Pancreas (tissue), 10 donors: ENCODE data around the gene LYST. TPM values are rescaled to one million over a fixed set of nuclear protein-coding genes. Genes with fewer than 3 reads are reported as not detected.

Experiments used
- ATAC-seq, 4 donors: fragments of 200-7000 bp; cut with Tn5 transposase; one replicate each; pipeline versions ENCODE4 v1.8.0 to v1.9.1; 2020; ENCODE audit warnings: mild to moderate bottlenecking in 4 of 4, moderate library complexity in 4 of 4
- DNase-seq, 6 donors: peaks; one replicate each; pipeline ENCODE4 v3.0.0-alpha.2; 2020
- FAIRE-seq: peaks from 2 replicates; lab custom pipeline; 2012; peaks lifted over from hg19 to GRCh38; lab: Jason Lieb, UNC
- H3K27ac ChIP-seq, 4 donors: fragments of 200-600 bp; sonication (generic); 1 replicate in 3 of 4; 2 replicates in 1 of 4; pipeline versions ENCODE4 v1.5.0 to v1.8.0; 2020
- H3K27me3 ChIP-seq, 4 donors: fragments of 200-600 bp; one replicate each; pipeline ENCODE4 v1.8.0; 2021
- H3K36me3 ChIP-seq, 3 donors: fragments of 200-600 bp; sonication (generic) in 1 of 3; one replicate each; pipeline versions ENCODE4 v1.5.0 to v1.8.0; 2020 to 2021
- H3K4me1 ChIP-seq, 3 donors: fragments of 200-600 bp; one replicate each; pipeline ENCODE4 v1.8.0; 2021
- H3K4me3 ChIP-seq, 4 donors: fragments of 200-600 bp; sonication (generic) in 2 of 4; one replicate each; pipeline versions ENCODE4 v1.5.0 to v1.8.0; 2020 to 2021
- H3K9me3 ChIP-seq, 4 donors: fragments of 200-600 bp; one replicate each; pipeline ENCODE4 v1.8.0; 2021
- CTCF ChIP-seq, 4 donors: fragments of 200-600 bp; sonication (generic) in 3 of 4; IDR thresholded peaks; one replicate each; pipeline versions ENCODE4 v1.5.0 to v1.8.0; 2021; ENCODE audit warnings: antibody characterized with exemption in 4 of 4
- WGBS, 2 donors: extraction: QIAGEN DNeasy Blood & Tissue Kit; methylation state at CpG; one replicate each; pipeline ENCODE4 v1.1.7; 2013; 5-methylcytosine and 5-hydroxymethylcytosine counted together
- intact Hi-C, 3 donors: fragments of 100-400 bp; cut with DNase I; formaldehyde crosslinking; loops; one replicate each; pipeline versions ENCODE4 v1.11.1 to v1.14.2; 2022
- polyA plus RNA-seq, 2 donors: library from polyadenylated mRNA; stranded (reverse); fragments of 200-250 nt; gene quantifications; one replicate each; pipeline ENCODE4 v1.2.3, GENCODE V29; 2013
- total RNA-seq, 6 donors: library from RNA; stranded (reverse); fragmentation: NEBNext Ultra II Directional in 4 of 6; extraction: Animal tissue kit (Norgen Biotek cat#: 25700) in 4 of 6; gene quantifications; one replicate each; pipeline versions ENCODE4 v1.2.1 to v1.2.4, GENCODE V29; 2021 to 2023
- donor health status: healthy with polysubstance abuse.
- donor health status: DM: no; HTN: no; CAD: no; lungs with moderate emphysema.
- donor health status: DM: no; HTN: no; CAD: no.
- donor health status: control.
- donor health status: control.
- donor health status: Bipolar disorder and iron deficiency.
- donor health status: DM: yes; HTN: yes; CAD: no.
- donor health status: DM: no; HTN: no; CAD: no.
- donor health status: DM: no; HTN: no; CAD: no.
- donor health status: DM: yes; HTN: yes; CAD: no.

The LYST gene
- total and polyA plus RNA-seq, 8 donors: 4.3 to 13.7 (median 8.9) TPM

GRCh38 chr1:235784950-235785349 lies 81.8 kb downstream of the LYST start:
- Histone ChIP-seq H3K4me1 (no peaks in the 10 kb centered on the region), H3K36me3 (peaks cover 0 to 5% (median 0%) of the 10 kb centered on the region in 3 donors), H3K9me3 (no peaks in the 10 kb centered on the region), H3K4me3 (no peak overlapping the region), H3K27me3 (no peaks in the 10 kb centered on the region), H3K27ac (no peak overlapping the region)
- FAIRE-seq: no peak
- no peak for ATAC-seq
- no peak for TF ChIP-seq CTCF (IDR thresholded peaks at IDR 0.05)
- intact Hi-C loops: loop anchor here in 1 of 3 donors (10.0 kb wide), 1 partner anchor 270 kb away; no protein-coding TSS in a partner anchor
- 86 to 88% methylated on average over 2 of the region's 2 CpGs for WGBS, 2 donors
- DNase-seq: no peak

- ATAC-seq (peak in 3 of 4 donors; percentile 50 to 65 (median 54)), FAIRE-seq (peak; percentile 97), DNase-seq (no peak)
- Histone ChIP-seq H3K4me3 (no peak overlapping the region), H3K9me3 (no peaks in the 10 kb centered on the region), H3K27me3 (no peaks in the 10 kb centered on the region), H3K27ac (no peak overlapping the region), H3K4me1 (no peaks in the 10 kb centered on the region), H3K36me3 (no peaks in the 10 kb centered on the region)
- intact Hi-C loops: loop anchor here in 1 of 3 donors (10.0 kb wide), 1 partner anchor 268 kb away; no protein-coding TSS in a partner anchor
- peak in 3 of 4 donors; percentile 28 to 38 (median 32) for TF ChIP-seq CTCF (IDR thresholded peaks at IDR 0.05)
- 25 to 33% methylated on average over 8 of the region's 8 CpGs for WGBS, 2 donors
Observed at GRCh38 chr1:235783148-235783776, 83.4 kb downstream of the LYST start.

GRCh38 chr1:235782601-235783000 lies 84.1 kb downstream of the LYST start:
- H3K4me3 ChIP-seq: no peak overlapping the region
- H3K27me3 ChIP-seq: no peaks in the 10 kb centered on the region
- no peak for TF ChIP-seq CTCF (IDR thresholded peaks at IDR 0.05)
- no peak for DNase-seq
- intact Hi-C loops: loop anchor here in 1 of 3 donors (10.0 kb wide), 1 partner anchor 268 kb away; no protein-coding TSS in a partner anchor
- 95 to 98% methylated on average over 2 of the region's 2 CpGs for WGBS, 2 donors
- H3K4me1 ChIP-seq: no peaks in the 10 kb centered on the region
- no peak for ATAC-seq
- H3K27ac ChIP-seq: no peak overlapping the region
- no peak for FAIRE-seq
- no peaks in the 10 kb centered on the region for H3K9me3 ChIP-seq
- H3K36me3 ChIP-seq: no peaks in the 10 kb centered on the region

- 33 to 36% methylated on average over 2 of the region's 2 CpGs for WGBS, 2 donors
- Histone ChIP-seq H3K27me3 (no peaks in the 10 kb centered on the region), H3K4me1 (no peaks in the 10 kb centered on the region), H3K9me3 (no peaks in the 10 kb centered on the region), H3K27ac (no peak overlapping the region), H3K36me3 (no peaks in the 10 kb centered on the region), H3K4me3 (no peak overlapping the region)
- DNase-seq: no peak
- intact Hi-C loops: loop anchor here in 1 of 3 donors (10.0 kb wide), 1 partner anchor 267 kb away; no protein-coding TSS in a partner anchor
- FAIRE-seq: no peak
- ATAC-seq: no peak
- no peak for TF ChIP-seq CTCF (IDR thresholded peaks at IDR 0.05)
Observed at GRCh38 chr1:235781807-235782206, 84.9 kb downstream of the LYST start.

- no peaks in the 10 kb centered on the region for H3K36me3 ChIP-seq
- WGBS, 2 donors: 96 to 97% methylated on average over 2 of the region's 2 CpGs
- no peaks in the 10 kb centered on the region for H3K9me3 ChIP-seq
- DNase-seq (no peak), FAIRE-seq (no peak), ATAC-seq (no peak)
- no peak overlapping the region for H3K27ac ChIP-seq
- intact Hi-C loops: loop anchor here in 1 of 3 donors (10.0 kb wide), 1 partner anchor 265 kb away; no protein-coding TSS in a partner anchor
- H3K4me1 ChIP-seq: no peaks in the 10 kb centered on the region
- H3K27me3 ChIP-seq: no peaks in the 10 kb centered on the region
- no peak for TF ChIP-seq CTCF (IDR thresholded peaks at IDR 0.05)
- H3K4me3 ChIP-seq: no peak overlapping the region
Observed at GRCh38 chr1:235779770-235780169, 86.9 kb downstream of the LYST start.
